ENCODE data around the gene ARMC7.

DNA sequence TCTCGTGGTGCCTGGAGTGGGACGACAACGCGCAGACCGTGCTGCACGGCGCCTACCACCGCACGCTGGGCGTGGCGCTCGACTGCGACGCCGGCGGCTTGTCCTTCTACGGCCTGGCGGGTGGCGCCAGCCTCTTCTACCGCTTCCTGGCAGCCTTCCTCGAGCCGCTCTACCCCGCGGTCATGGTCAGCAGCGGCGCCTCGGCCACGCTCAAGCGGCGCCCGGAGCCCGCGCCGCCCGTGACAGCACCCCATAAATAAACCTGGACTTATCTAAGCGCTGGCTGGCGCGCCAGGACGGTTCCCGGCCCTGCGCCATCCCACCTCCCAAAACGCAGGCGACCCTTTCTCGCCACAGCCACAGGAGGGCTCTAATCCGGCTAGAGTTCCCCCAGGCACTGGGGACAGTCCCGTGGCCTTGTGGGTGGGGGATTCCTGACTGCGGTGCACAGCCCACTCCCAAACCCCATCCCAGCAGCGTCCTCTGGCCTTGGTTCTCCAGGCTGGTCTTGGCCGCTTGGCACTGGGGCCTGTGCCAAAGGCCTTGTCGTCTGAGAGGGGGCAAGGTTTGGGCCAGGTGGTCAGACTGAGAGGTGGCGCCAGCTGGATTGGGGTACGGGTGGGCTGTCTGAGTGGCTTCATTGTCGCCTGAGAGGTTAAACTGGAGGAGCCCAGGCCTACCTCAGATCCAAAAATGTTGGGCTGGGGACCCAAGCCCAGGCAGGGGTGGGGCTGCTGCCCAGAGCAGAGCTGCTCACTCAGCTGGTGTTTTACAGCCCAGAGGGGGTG is 32.1 kb upstream of the ARMC7 start:
- TF ChIP-seq, protein P1, sequence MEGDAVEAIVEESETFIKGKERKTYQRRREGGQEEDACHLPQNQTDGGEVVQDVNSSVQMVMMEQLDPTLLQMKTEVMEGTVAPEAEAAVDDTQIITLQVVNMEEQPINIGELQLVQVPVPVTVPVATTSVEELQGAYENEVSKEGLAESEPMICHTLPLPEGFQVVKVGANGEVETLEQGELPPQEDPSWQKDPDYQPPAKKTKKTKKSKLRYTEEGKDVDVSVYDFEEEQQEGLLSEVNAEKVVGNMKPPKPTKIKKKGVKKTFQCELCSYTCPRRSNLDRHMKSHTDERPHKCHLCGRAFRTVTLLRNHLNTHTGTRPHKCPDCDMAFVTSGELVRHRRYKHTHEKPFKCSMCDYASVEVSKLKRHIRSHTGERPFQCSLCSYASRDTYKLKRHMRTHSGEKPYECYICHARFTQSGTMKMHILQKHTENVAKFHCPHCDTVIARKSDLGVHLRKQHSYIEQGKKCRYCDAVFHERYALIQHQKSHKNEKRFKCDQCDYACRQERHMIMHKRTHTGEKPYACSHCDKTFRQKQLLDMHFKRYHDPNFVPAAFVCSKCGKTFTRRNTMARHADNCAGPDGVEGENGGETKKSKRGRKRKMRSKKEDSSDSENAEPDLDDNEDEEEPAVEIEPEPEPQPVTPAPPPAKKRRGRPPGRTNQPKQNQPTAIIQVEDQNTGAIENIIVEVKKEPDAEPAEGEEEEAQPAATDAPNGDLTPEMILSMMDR (IDR thresholded peaks at IDR 0.05): no peak
- no peak for TF ChIP-seq EZH2 (IDR thresholded peaks at IDR 0.05; ENCODE audit: borderline replicate concordance, insufficient read depth, low read depth, low read length, poor library complexity, severe bottlenecking)

Measured in B cell (primary cell).